ENCODE results near the gene PRKN. TPM values are rescaled to one million over a fixed set of nuclear protein-coding genes. Genes with fewer than 3 reads are reported as not detected.

PRKN gene
- total RNA-seq, 1 experiment from 2014 or later: 2.0 TPM

- Histone ChIP-seq H4K8ac (replicated peaks; ENCODE audit: insufficient read length, low read depth, low read length) (no peak overlapping the region), H2BK5ac (ENCODE audit: insufficient read length, low read length) (no peak overlapping the region), H3K23ac (ENCODE audit: insufficient read length, low read depth, low read length) (no peak overlapping the region), H3K4me1 (ENCODE audit: insufficient read depth, low read length) (no peaks in the 10 kb centered on the region; the same call in 1 of the 2 replicates), H3T11ph (ENCODE audit: low read length) (no peak overlapping the region), H2AFZ (ENCODE audit: low read length) (no peak overlapping the region), H3K4ac (ENCODE audit: low read depth, low read length) (no peak overlapping the region), H3K27me3 (ENCODE audit: insufficient read depth, low read length) (no peaks in the 10 kb centered on the region), H3K79me2 (ENCODE audit: insufficient read depth, low read length) (no peaks in the 10 kb centered on the region), H2BK20ac (ENCODE audit: low read depth, low read length, poor library complexity, severe bottlenecking) (no peak overlapping the region), H3K18ac (ENCODE audit: insufficient read length, low read depth, low read length) (no peak overlapping the region), H3K9me3 (ENCODE audit: control insufficient read depth, low read depth, low read length) (no peaks in the 10 kb centered on the region), H3K23me2 (ENCODE audit: insufficient read length, low read depth, low read length, poor library complexity, severe bottlenecking) (no peaks in the 10 kb centered on the region), H3K9ac (ENCODE audit: extremely low read depth, insufficient read length, low read length) (no peak overlapping the region), H3K79me1 (ENCODE audit: insufficient read depth, low read depth, low read length, poor library complexity, severe bottlenecking) (no peaks in the 10 kb centered on the region), H2BK120ac (ENCODE audit: low read depth, low read length, poor library complexity, severe bottlenecking) (no peak overlapping the region), H4K5ac (ENCODE audit: insufficient read length, low read depth, low read length) (no peak overlapping the region), H3K4me2 (ENCODE audit: insufficient read depth, insufficient read length, low read length) (no peak overlapping the region), H2BK15ac (ENCODE audit: low read depth, low read length) (no peak overlapping the region), H4K91ac (ENCODE audit: insufficient read length, low read depth, low read length) (no peak overlapping the region), H3K27ac (ENCODE audit: insufficient read length, low read depth, low read length) (no peak overlapping the region), H3K14ac (ENCODE audit: insufficient read depth, low read length) (no peak overlapping the region), H3K56ac (ENCODE audit: insufficient read length, low read depth, low read length) (no peak overlapping the region), H2BK12ac (ENCODE audit: insufficient read length, low read depth, low read length) (no peak overlapping the region), H4K20me1 (ENCODE audit: control insufficient read depth, insufficient read depth, insufficient read length) (no peaks in the 10 kb centered on the region), H2AK5ac (ENCODE audit: insufficient read length, low read length) (no peak overlapping the region)
- H3K36me3 Mint-ChIP-seq (ENCODE audit: insufficient read depth in 1 of 3, low read depth in 3 of 3): no peaks in the 10 kb centered on the region; a peak in 1 of 7 replicates
- H3K4me3 Mint-ChIP-seq: peak overlapping the region in 1 of 2 experiments; percentile 23; a peak in 1 of 5 replicates
- no peak overlapping the region for H3K27ac Mint-ChIP-seq
- peaks cover 47 to 49% of the 10 kb centered on the region in 2 experiments for H3K4me1 Mint-ChIP-seq
- no CpG with 5 or more reads among the region's 5 CpGs for WGBS (ENCODE audit: extremely low coverage, insufficient read length, low lambda C conversion rate)
- DNase-seq: no peak
- no peak for TF ChIP-seq CTCF (conservative IDR thresholded peaks at IDR 0.05)
- no peaks in the 10 kb centered on the region for H3K27me3 Mint-ChIP-seq (ENCODE audit: low read depth)
- H3K9me3 Mint-ChIP-seq: no peaks in the 10 kb centered on the region
These were observed 318.6 kb downstream of the PRKN start for GRCh38 chr6:162408826-162409535.
